GM12878 (cell line): ENCODE results near the gene ZXDC. TPM values are rescaled to one million over a fixed set of nuclear protein-coding genes. Genes with fewer than 3 reads are reported as not detected.

Source experiments
- ATAC-seq: fragments of 200-7000 bp; cut with Tn5 transposase; 3 replicates; pipeline ENCODE4 v1.9.1; 2020; ENCODE audit warnings: mild to moderate bottlenecking, moderate library complexity
- BruUV-seq: library from RNA; stranded (reverse); fragments of 400-500 nt; replicated peaks from 2 replicates; lab custom pipeline; 2021; lab: Mats Ljungman, UMichigan
- CTCF ChIA-PET: fragments of 300-600 bp; sonication (Branson Sonifier 250); formaldehyde crosslinking; extraction: SDS; loops from one replicate; lab custom pipeline; 2021; ENCODE audit warnings: inconsistent platforms; lab: Yijun Ruan, JAX
- POLR2A ChIA-PET: fragments of 350-600 bp; formaldehyde crosslinking; extraction: SDS; loops from one replicate; lab custom pipeline; 2021; ENCODE audit warnings: inconsistent platforms; lab: Charles Lee
- RAD21 ChIA-PET: fragments of 300-600 bp; sonication (Branson Sonifier 250); formaldehyde crosslinking; loops from one replicate; lab custom pipeline; 2023; ENCODE audit warnings: antibody characterized with exemption; ENCODE audit not compliant: unreplicated experiment; lab: Charles Lee
- SMC1A ChIA-PET: fragments of 300-600 bp; sonication (Branson Sonifier 250); formaldehyde crosslinking; loops from one replicate; lab custom pipeline; 2023; ENCODE audit not compliant: unreplicated experiment, uncharacterized antibody; lab: Charles Lee
- DNase-seq: peaks from one replicate; pipeline ENCODE4 v3.0.0-alpha.2; 2011; ENCODE audit warnings: low read depth, low spot score
- FAIRE-seq: peaks from 3 replicates; lab custom pipeline; 2011; peaks lifted over from hg19 to GRCh38; lab: Jason Lieb, UNC
- H2AFZ ChIP-seq: 2 replicates; pipeline ENCODE4 v1.6.0; 2011; ENCODE audit warnings: low read depth, low read length, control low read depth; ENCODE audit not compliant: control insufficient read depth
- H3K27ac ChIP-seq: 2 replicates; pipeline ENCODE4 v1.5.1; 2011; ENCODE audit warnings: control low read depth; ENCODE audit not compliant: control insufficient read depth, insufficient read depth
- H3K27me3 ChIP-seq, 2 experiments: replicated peaks in 1 of 2; 2 replicates each; pipeline versions ENCODE4 v1.6.0 to v1.6.1; 2011; ENCODE audit warnings: low read length in 1 of 2; ENCODE audit not compliant: control insufficient read depth in 2 of 2, insufficient read depth in 2 of 2
- H3K36me3 ChIP-seq, 2 experiments: 2 replicates each; pipeline ENCODE4 v1.5.1; 2011; ENCODE audit warnings: low read length in 1 of 2; ENCODE audit not compliant: control insufficient read depth in 2 of 2, insufficient read depth in 2 of 2
- H3K4me1 ChIP-seq: 2 replicates; pipeline ENCODE4 v1.6.1; 2011; ENCODE audit warnings: mild to moderate bottlenecking, low read length, moderate library complexity, mixed read lengths; ENCODE audit not compliant: control insufficient read depth, insufficient read depth
- H3K4me2 ChIP-seq: 2 replicates; pipeline ENCODE4 v1.6.0; 2011; ENCODE audit warnings: control low read depth; ENCODE audit not compliant: control insufficient read depth, insufficient read depth
- H3K4me3 ChIP-seq: fragments of 200-600 bp; sonication (generic); 2 replicates; pipeline ENCODE4 v1.5.1; 2016
- H3K79me2 ChIP-seq: 2 replicates; pipeline ENCODE4 v1.6.0; 2011; ENCODE audit warnings: low read length; ENCODE audit not compliant: control insufficient read depth, insufficient read depth
- H3K9ac ChIP-seq: 2 replicates; pipeline ENCODE4 v1.8.0; 2011; ENCODE audit warnings: low read length, control low read depth, mixed read lengths; ENCODE audit not compliant: control insufficient read depth, insufficient read depth
- H3K9me3 ChIP-seq: replicated peaks from 3 replicates; pipeline ENCODE4 v1.5.1; 2011; ENCODE audit warnings: mild to moderate bottlenecking, low read length; ENCODE audit not compliant: control insufficient read depth, insufficient read depth
- H4K20me1 ChIP-seq: 2 replicates; pipeline ENCODE4 v1.6.0; 2011; ENCODE audit not compliant: control insufficient read depth, insufficient read depth
- ATF3 ChIP-seq: IDR thresholded peaks from 2 replicates; pipeline ENCODE4 v1.6.1; 2011; ENCODE audit warnings: low read depth, mild to moderate bottlenecking, low read length, moderate library complexity, borderline replicate concordance; ENCODE audit errors: extremely low read depth
- CREB1 ChIP-seq: IDR thresholded peaks from 2 replicates; pipeline ENCODE4 v1.6.1; 2012; ENCODE audit warnings: low read depth, mild to moderate bottlenecking, inconsistent platforms
- CUX1 ChIP-seq: IDR thresholded peaks from 2 replicates; pipeline ENCODE4 v1.6.1; 2012; ENCODE audit warnings: improper control_type of control experiment, low read depth, low read length; ENCODE audit not compliant: insufficient replicate concordance
- E2F8 ChIP-seq: fragments of 450-650 bp; IDR thresholded peaks from 2 replicates; pipeline ENCODE4 v1.6.1; 2018; ENCODE audit warnings: mild to moderate bottlenecking, low read depth, moderate library complexity; ENCODE audit not compliant: partially characterized antibody
- E4F1 ChIP-seq: fragments of 450-650 bp; IDR thresholded peaks from 2 replicates; pipeline ENCODE4 v1.6.1; 2018; ENCODE audit warnings: borderline replicate concordance, mild to moderate bottlenecking; ENCODE audit not compliant: partially characterized antibody
- JUND ChIP-seq: IDR thresholded peaks from 2 replicates; pipeline ENCODE4 v1.6.1; 2012; ENCODE audit warnings: low read depth, mild to moderate bottlenecking, low read length, improper control_type of control experiment, moderate library complexity
- NKRF ChIP-seq: fragments of 450-650 bp; conservative IDR thresholded peaks from 2 replicates; pipeline ENCODE4 v1.6.1; 2017; ENCODE audit warnings: mild to moderate bottlenecking, moderate library complexity
- PAX8 ChIP-seq: fragments of 450-650 bp; IDR thresholded peaks from 2 replicates; pipeline ENCODE4 v1.6.1; 2017; ENCODE audit warnings: mild to moderate bottlenecking, moderate library complexity
- WGBS: methylation state at CpG from one replicate; pipeline ENCODE4 v1.1.6; 2016; ENCODE audit warnings: low lambda C conversion rate; ENCODE audit not compliant: insufficient replicate concordance, insufficient coverage; ENCODE audit errors: missing lambda C conversion rate; 5-methylcytosine and 5-hydroxymethylcytosine counted together
- in situ Hi-C: fragments of 300-500 bp; cut with MboI; formaldehyde crosslinking; loops from 9 replicates; pipeline ENCODE4 v1.14.3; 2018; ENCODE audit warnings: mixed read lengths
- intact Hi-C: fragments of 100-400 bp; cut with micrococcal nuclease; formaldehyde crosslinking; loops from one replicate; pipeline ENCODE4 v1.14.2; 2022; ENCODE audit not compliant: unreplicated experiment
- polyA plus RNA-seq, 11 experiments: library from polyadenylated mRNA; depleted of rRNA in 4 of 11; unstranded in 6 of 11; stranded (reverse) in 5 of 11; fragments of >200 nt; fragmentation: Nextera tagmentation in 4 of 11; fragmentation: Illumina TruSeq in 1 of 11; extraction: Ambion mirVana in 4 of 11; extraction: Trizol in 1 of 11; gene quantifications; 1 replicate in 1 of 11; 2 replicates in 10 of 11; pipeline versions ENCODE4 v1.2.1 to v1.2.3, GENCODE V29; 2011 to 2016; ENCODE audit warnings: inconsistent platforms in 2 of 11, missing spikeins in 2 of 11, low read depth in 1 of 11
- total RNA-seq, 4 experiments: library from RNA; depleted of rRNA in 3 of 4; stranded (reverse); fragments of >200 nt in 3 of 4; fragmentation: Illumina TruSeq in 1 of 4; extraction: Trizol in 1 of 4; gene quantifications; 2 replicates each; pipeline versions ENCODE4 v1.2.1 to v1.2.3, GENCODE V29; 2013 to 2021

Gene ZXDC
- total and polyA plus RNA-seq, 10 of the 15 experiments (the other 5 are each of a cell fraction or from before 2014, with no cell fraction given): 0.72 to 15.3 (median 8.5) TPM

GRCh38 chr3:126391631-126392030 lies 84.1 kb downstream of the ZXDC start:
- 0% methylated on average over 1 of the region's 1 CpG for WGBS
- no peak overlapping the region for H3K27ac ChIP-seq
- H3K4me1 ChIP-seq: peaks cover 13% of the 10 kb centered on the region
- H3K79me2 ChIP-seq: no peaks in the 10 kb centered on the region
- SMC1A ChIA-PET: no interaction called here
- no peak overlapping the region for H3K4me2 ChIP-seq
- FAIRE-seq: no peak
- CTCF ChIA-PET: interaction anchor here (2.1 kb wide), 1 partner anchor 80 kb away, joined by 4 read pairs; no protein-coding TSS in a partner anchor
- no peak for DNase-seq
- no peak overlapping the region for H2AFZ ChIP-seq
- POLR2A ChIA-PET: no interaction called here
- in situ Hi-C loops: loop anchor here (10.0 to 25.0 kb wide), 2 partner anchors 104 to 257 kb away; no protein-coding TSS in a partner anchor
- no peak overlapping the region for H3K9ac ChIP-seq
- no peaks in the 10 kb centered on the region for H3K9me3 ChIP-seq
- H3K4me3 ChIP-seq: no peak overlapping the region
- no peak for TF ChIP-seq JUND
- TF ChIP-seq PAX8: no peak
- no peak for TF ChIP-seq ATF3
- no peak for TF ChIP-seq E2F8
- no peak for TF ChIP-seq CUX1
- no peak for TF ChIP-seq CREB1
- TF ChIP-seq NKRF: no peak
- TF ChIP-seq E4F1: no peak
- no peak for ATAC-seq
- peaks cover 0 to 3% of the 10 kb centered on the region in 2 experiments; a peak in 2 of 4 replicates for H3K27me3 ChIP-seq
- intact Hi-C loops: no loop called here
- BruUV-seq: no TSS peak
- H4K20me1 ChIP-seq: no peaks in the 10 kb centered on the region
- RAD21 ChIA-PET: interaction anchor here (1.0 to 1.4 kb wide), 2 partner anchors 84 to 258 kb away, joined by 3 to 4 read pairs; partner anchors contain the start of gene ZXDC
- no peaks in the 10 kb centered on the region for H3K36me3 ChIP-seq
